GM19324 (cell line): ENCODE results near the gene SNRNP48.

Experiments
- ATAC-seq: cut with Tn5 transposase; IDR thresholded peaks from one replicate; pipeline ENCODE4 v1.9.1; 2021; ENCODE audit warnings: mild to moderate bottlenecking, moderate library complexity; ENCODE audit not compliant: unreplicated experiment, low FRiP score

The SNRNP48 gene

GRCh38 chr6:7590918-7591302, 912 bp downstream of the SNRNP48 start:
- ATAC-seq, result no peak

GRCh38 chr6:7591770-7592169, 1.8 kb downstream of the SNRNP48 start:
- ATAC-seq, result no peak

- no peak for ATAC-seq
These were observed 3.2 kb downstream of the SNRNP48 start for GRCh38 chr6:7593229-7593628.

GRCh38 chr6:7594579-7595125, 4.7 kb downstream of the SNRNP48 start:
- ATAC-seq, result no peak

GRCh38 chr6:7604003-7604402, 14.0 kb downstream of the SNRNP48 start:
- no peak for ATAC-seq

GRCh38 chr6:7604506-7604905, 14.5 kb downstream of the SNRNP48 start:
- ATAC-seq, result no peak

GRCh38 chr6:7615611-7616383, 25.8 kb downstream of the SNRNP48 start:
- no peak for ATAC-seq

- no peak for ATAC-seq
These were observed 28.1 kb downstream of the SNRNP48 start for GRCh38 chr6:7617801-7618764.

GRCh38 chr6:7621761-7622160, 31.8 kb downstream of the SNRNP48 start:
- ATAC-seq, result no peak

- ATAC-seq, result no peak
These were observed 35.1 kb downstream of the SNRNP48 start for GRCh38 chr6:7624796-7625710.

- no peak for ATAC-seq
These were observed 38.5 kb downstream of the SNRNP48 start for GRCh38 chr6:7628479-7628878.

GRCh38 chr6:7628909-7629308, 38.9 kb downstream of the SNRNP48 start:
- ATAC-seq, result no peak

GRCh38 chr6:7629321-7629720, 39.3 kb downstream of the SNRNP48 start:
- ATAC-seq, result no peak

GRCh38 chr6:7630792-7631191, 40.8 kb downstream of the SNRNP48 start:
- no peak for ATAC-seq

- no peak for ATAC-seq
These were observed 41.5 kb downstream of the SNRNP48 start for GRCh38 chr6:7631466-7631865.

- no peak for ATAC-seq
These were observed 42.7 kb downstream of the SNRNP48 start for GRCh38 chr6:7632501-7633290.

- ATAC-seq, result no peak
These were observed 43.4 kb downstream of the SNRNP48 start for GRCh38 chr6:7633361-7633760.

GRCh38 chr6:7636151-7636550, 46.2 kb downstream of the SNRNP48 start:
- ATAC-seq, result no peak

- no peak for ATAC-seq
These were observed 47.5 kb downstream of the SNRNP48 start for GRCh38 chr6:7637533-7637932.
